ENCODE results near the gene DNER.

Gene DNER

GRCh38 chr2:229425598-229425997 lies 288.8 kb downstream of the DNER start:
- DNase-seq: no peak

- DNase-seq: no peak
Measured at GRCh38 chr2:229422063-229422462, 292.3 kb downstream of the DNER start.

GRCh38 chr2:229419158-229419557 lies 295.2 kb downstream of the DNER start:
- no peak for DNase-seq

GRCh38 chr2:229417916-229418315 lies 296.4 kb downstream of the DNER start:
- no peak for DNase-seq

- DNase-seq: no peak
Measured at GRCh38 chr2:229417176-229417575, 297.2 kb downstream of the DNER start.

- no peak for DNase-seq
Measured at GRCh38 chr2:229416116-229416694, 298.1 kb downstream of the DNER start.

GRCh38 chr2:229414631-229415030 lies 299.7 kb downstream of the DNER start:
- DNase-seq: no peak

- no peak for DNase-seq
Measured at GRCh38 chr2:229412686-229413085, 301.7 kb downstream of the DNER start.

- no peak for DNase-seq
Measured at GRCh38 chr2:229410946-229411345, 303.4 kb downstream of the DNER start.

- DNase-seq: no peak
Measured at GRCh38 chr2:229410264-229410663, 304.1 kb downstream of the DNER start.

GRCh38 chr2:229409751-229410181 lies 304.6 kb downstream of the DNER start:
- DNase-seq: no peak

GRCh38 chr2:229408962-229409361 lies 305.4 kb downstream of the DNER start:
- DNase-seq: no peak

GRCh38 chr2:229408356-229408755 lies 306.0 kb downstream of the DNER start:
- DNase-seq: no peak

GRCh38 chr2:229407170-229407569 lies 307.2 kb downstream of the DNER start:
- no peak for DNase-seq

GRCh38 chr2:229405796-229406195 lies 308.6 kb downstream of the DNER start:
- no peak for DNase-seq

GRCh38 chr2:229403296-229403695 lies 311.1 kb downstream of the DNER start:
- no peak for DNase-seq

- no peak for DNase-seq
Measured at GRCh38 chr2:229401171-229401865, 313.0 kb downstream of the DNER start.

- DNase-seq: no peak
Measured at GRCh38 chr2:229393926-229394325, 320.4 kb downstream of the DNER start.

- DNase-seq: no peak
Measured at GRCh38 chr2:229392196-229392595, 322.2 kb downstream of the DNER start.

GRCh38 chr2:229388731-229389130 lies 325.6 kb downstream of the DNER start:
- no peak for DNase-seq

- DNase-seq: no peak
Measured at GRCh38 chr2:229387866-229388265, 326.5 kb downstream of the DNER start.

- DNase-seq: no peak
Measured at GRCh38 chr2:229380101-229380625, 334.2 kb downstream of the DNER start.

GRCh38 chr2:229378386-229378785 lies 336.0 kb downstream of the DNER start:
- no peak for DNase-seq

GRCh38 chr2:229376866-229377265 lies 337.5 kb downstream of the DNER start:
- DNase-seq: no peak

GRCh38 chr2:229375251-229375650 lies 339.1 kb downstream of the DNER start:
- DNase-seq: no peak

Measured in activated effector memory CD4-positive, alpha-beta T cell treated with anti-CD3 and anti-CD28 coated beads, Interleukin-2, amount 50 U/mL, for 16 hours (primary cell).